Measurements from ENCODE around the gene GFRA1. TPM values are rescaled to one million over a fixed set of nuclear protein-coding genes. Genes with fewer than 3 reads are reported as not detected.

GFRA1 gene
- total RNA-seq, 1 donor from 2014 or later = 4.2 TPM

DNA sequence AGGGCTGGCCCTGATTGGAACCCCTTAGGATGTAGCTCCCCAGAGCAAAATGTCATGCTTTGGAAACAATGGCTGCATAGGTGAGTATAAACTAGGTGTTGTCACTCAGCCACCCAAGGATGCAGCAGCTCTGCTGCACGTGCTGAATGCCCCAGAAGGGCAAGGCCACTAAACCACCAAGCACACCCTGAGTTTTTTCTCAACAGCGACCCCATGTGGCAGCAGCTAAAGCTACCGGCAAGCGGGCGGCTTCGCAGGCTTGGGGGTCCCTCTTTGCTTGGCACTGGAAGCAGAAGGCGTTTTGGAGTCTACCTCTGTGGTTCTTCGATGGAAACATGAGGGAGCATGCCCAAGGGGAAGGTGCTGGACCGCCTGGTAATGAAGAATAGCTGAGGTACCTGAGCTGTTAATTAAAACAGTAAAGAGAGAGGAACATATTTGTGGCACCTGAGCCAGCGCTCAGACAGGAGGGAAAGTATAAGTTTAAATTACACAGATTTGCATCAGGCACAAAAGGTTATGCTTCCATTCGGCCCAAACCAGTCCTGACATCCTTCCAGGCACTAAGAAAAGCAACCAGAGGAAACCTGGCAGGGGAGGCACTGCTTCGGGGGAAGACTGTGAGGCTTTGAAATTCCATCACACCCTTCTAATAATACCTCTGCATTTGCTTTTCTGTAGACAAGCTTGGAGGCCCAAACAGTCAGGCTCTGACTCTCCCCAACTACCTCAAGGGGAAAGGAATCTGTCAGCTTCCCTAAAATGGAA is 152.1 kb downstream of the GFRA1 start:
- Mint-ChIP-seq H3K36me3 (ENCODE audit: low read depth, unreplicated experiment) (no peaks in the 10 kb centered on the region), H3K4me3 (ENCODE audit: unreplicated experiment) (no peak overlapping the region), H3K27me3 (ENCODE audit: unreplicated experiment) (peaks cover 7% of the 10 kb centered on the region), H3K27ac (ENCODE audit: unreplicated experiment) (peak overlapping the region; percentile 53), H3K4me1 (ENCODE audit: unreplicated experiment) (peaks cover 9% of the 10 kb centered on the region), H3K9me3 (ENCODE audit: unreplicated experiment) (no peaks in the 10 kb centered on the region)
- TF ChIP-seq CTCF (IDR thresholded peaks at IDR 0.05; ENCODE audit: unreplicated experiment) = peak; percentile 77
- peak; percentile 47 for DNase-seq (ENCODE audit: low spot score)

- Mint-ChIP-seq H3K27me3 (ENCODE audit: unreplicated experiment) (peaks cover 5% of the 10 kb centered on the region), H3K36me3 (ENCODE audit: low read depth, unreplicated experiment) (no peaks in the 10 kb centered on the region), H3K9me3 (ENCODE audit: unreplicated experiment) (no peaks in the 10 kb centered on the region), H3K27ac (ENCODE audit: unreplicated experiment) (no peak overlapping the region), H3K4me3 (ENCODE audit: unreplicated experiment) (no peak overlapping the region), H3K4me1 (ENCODE audit: unreplicated experiment) (peaks cover 9% of the 10 kb centered on the region)
- no peak for TF ChIP-seq CTCF (IDR thresholded peaks at IDR 0.05; ENCODE audit: unreplicated experiment)
- no peak for DNase-seq (ENCODE audit: low spot score)
Measured at GRCh38 chr10:116118847-116119246, 154.2 kb downstream of the GFRA1 start.

DNA sequence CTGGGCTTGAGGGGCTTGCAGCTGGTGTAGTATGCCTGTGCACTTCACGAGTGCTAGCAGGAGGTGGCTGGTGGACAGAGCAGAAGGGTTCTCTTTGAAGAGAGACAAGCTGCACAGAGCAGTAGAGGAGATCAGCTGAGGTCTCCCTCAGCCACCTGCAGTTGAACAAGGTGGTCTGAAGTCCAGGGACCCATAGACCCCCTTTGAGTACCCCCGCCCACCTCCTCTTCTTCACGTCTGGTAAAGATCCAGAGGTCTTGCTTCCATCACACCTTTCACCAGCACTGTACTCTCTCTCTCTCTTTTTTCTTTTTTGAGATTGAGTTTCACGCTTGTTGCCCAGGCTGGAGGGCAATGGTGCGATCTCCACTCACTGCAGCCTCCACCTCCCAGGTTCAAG is 157.2 kb downstream of the GFRA1 start:
- TF ChIP-seq CTCF (IDR thresholded peaks at IDR 0.05; ENCODE audit: unreplicated experiment) = no peak
- Mint-ChIP-seq H3K27ac (ENCODE audit: unreplicated experiment) (no peak overlapping the region), H3K36me3 (ENCODE audit: low read depth, unreplicated experiment) (no peaks in the 10 kb centered on the region), H3K4me3 (ENCODE audit: unreplicated experiment) (no peak overlapping the region), H3K27me3 (ENCODE audit: unreplicated experiment) (peaks cover 7% of the 10 kb centered on the region), H3K4me1 (ENCODE audit: unreplicated experiment) (no peaks in the 10 kb centered on the region), H3K9me3 (ENCODE audit: unreplicated experiment) (no peaks in the 10 kb centered on the region)
- no peak for DNase-seq (ENCODE audit: low spot score)

DNA sequence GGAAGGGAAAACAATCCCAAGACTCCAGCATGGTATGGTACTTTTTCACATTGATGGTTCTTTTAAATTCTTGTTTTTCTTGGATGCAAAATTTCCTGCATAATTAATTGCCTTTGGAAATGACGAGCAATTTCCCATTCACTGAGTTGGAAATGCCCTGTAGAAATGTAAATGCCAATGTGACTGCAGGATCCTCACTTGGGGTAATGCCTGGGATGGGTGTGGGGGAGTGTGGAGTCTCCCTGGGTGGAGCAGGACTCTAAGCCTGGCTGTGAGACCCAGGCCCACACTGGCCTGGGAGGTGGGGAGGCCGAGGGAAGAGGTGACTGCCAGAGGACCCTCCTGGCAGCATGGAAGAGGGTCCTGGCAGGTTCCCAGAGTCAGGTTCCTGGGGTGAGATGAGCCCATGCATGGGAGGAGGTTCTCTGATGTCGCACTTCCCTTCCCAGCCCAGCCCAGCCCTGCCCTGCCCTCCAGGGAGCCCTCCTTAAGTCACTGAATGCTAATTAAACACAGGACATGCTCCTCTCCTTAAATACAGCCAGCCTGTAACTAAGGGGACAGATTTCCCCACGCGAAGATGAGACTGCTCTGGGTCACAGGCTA is 157.9 kb downstream of the GFRA1 start:
- no peak for DNase-seq (ENCODE audit: low spot score)
- H3K9me3 Mint-ChIP-seq (ENCODE audit: unreplicated experiment) = no peaks in the 10 kb centered on the region
- no peak overlapping the region for H3K4me3 Mint-ChIP-seq (ENCODE audit: unreplicated experiment)
- no peaks in the 10 kb centered on the region for H3K36me3 Mint-ChIP-seq (ENCODE audit: low read depth, unreplicated experiment)
- no peak for TF ChIP-seq CTCF (IDR thresholded peaks at IDR 0.05; ENCODE audit: unreplicated experiment)
- H3K27ac Mint-ChIP-seq (ENCODE audit: unreplicated experiment) = no peak overlapping the region
- H3K4me1 Mint-ChIP-seq (ENCODE audit: unreplicated experiment) = no peaks in the 10 kb centered on the region
- H3K27me3 Mint-ChIP-seq (ENCODE audit: unreplicated experiment) = peaks cover 8% of the 10 kb centered on the region

All from endothelial cell (in vitro differentiated cells).